GM23248 (cell line): Measurements from ENCODE around the gene RASA3. TPM values are rescaled to one million over a fixed set of nuclear protein-coding genes. Genes with fewer than 3 reads are reported as not detected.

Experiments
- DNase-seq: peaks from one replicate; pipeline ENCODE4 v3.0.0-alpha.2; 2015
- H2AFZ ChIP-seq: fragments of 200-600 bp; sonication (generic); 2 replicates; pipeline ENCODE4 v1.6.1; 2016; ENCODE audit warnings: antibody characterized with exemption
- H3F3A ChIP-seq: fragments of 200-600 bp; sonication (generic); 2 replicates; pipeline ENCODE4 v1.6.1; 2016; ENCODE audit warnings: mild to moderate bottlenecking, antibody characterized with exemption, mixed run types; ENCODE audit not compliant: insufficient read depth
- H3K27ac ChIP-seq: fragments of 200-600 bp; sonication (generic); 2 replicates; pipeline ENCODE4 v1.5.1; 2016; ENCODE audit warnings: mild to moderate bottlenecking
- H3K27me3 ChIP-seq: fragments of 200-600 bp; sonication (generic); replicated peaks from 2 replicates; pipeline ENCODE4 v1.6.1; 2016; ENCODE audit warnings: mild to moderate bottlenecking; ENCODE audit not compliant: insufficient read depth
- H3K36me3 ChIP-seq: fragments of 200-600 bp; sonication (generic); 2 replicates; pipeline ENCODE4 v1.6.1; 2016; ENCODE audit warnings: low read depth, mild to moderate bottlenecking
- H3K4me1 ChIP-seq: fragments of 200-600 bp; sonication (generic); 2 replicates; pipeline ENCODE4 v1.6.1; 2016; ENCODE audit warnings: mild to moderate bottlenecking; ENCODE audit not compliant: insufficient read depth
- H3K4me2 ChIP-seq: fragments of 200-600 bp; sonication (generic); one replicate; pipeline ENCODE4 v1.6.1; 2016; ENCODE audit warnings: mild to moderate bottlenecking; ENCODE audit not compliant: unreplicated experiment
- H3K4me3 ChIP-seq: fragments of 200-600 bp; sonication (generic); 2 replicates; pipeline ENCODE4 v1.5.1; 2016; ENCODE audit warnings: mild to moderate bottlenecking
- H3K79me2 ChIP-seq: fragments of 200-600 bp; sonication (generic); 2 replicates; pipeline ENCODE4 v1.6.1; 2016; ENCODE audit warnings: mild to moderate bottlenecking; ENCODE audit not compliant: insufficient read depth
- H3K9ac ChIP-seq: fragments of 200-600 bp; sonication (generic); 2 replicates; pipeline ENCODE4 v1.6.1; 2016; ENCODE audit warnings: mild to moderate bottlenecking
- H3K9me2 ChIP-seq: fragments of 200-600 bp; sonication (generic); 2 replicates; pipeline ENCODE4 v1.6.1; 2016; ENCODE audit warnings: mixed run types, mild to moderate bottlenecking, moderate library complexity; ENCODE audit not compliant: insufficient read depth
- H3K9me3 ChIP-seq: fragments of 200-600 bp; sonication (generic); one replicate; pipeline ENCODE4 v1.6.1; 2017; ENCODE audit warnings: low read depth
- H4K20me1 ChIP-seq: fragments of 200-600 bp; sonication (generic); 2 replicates; pipeline ENCODE4 v1.6.0; 2016; ENCODE audit not compliant: insufficient read depth
- EZH2 ChIP-seq: fragments of 200-600 bp; sonication (generic); IDR thresholded peaks from 2 replicates; pipeline ENCODE4 v1.6.1; 2018; ENCODE audit warnings: antibody characterized with exemption, mild to moderate bottlenecking; ENCODE audit not compliant: insufficient read depth, poor library complexity, severe bottlenecking
- EZH2phosphoT487 ChIP-seq: fragments of 200-600 bp; sonication (generic); IDR thresholded peaks from 2 replicates; pipeline ENCODE4 v1.6.1; 2018; ENCODE audit warnings: antibody characterized with exemption, moderate library complexity, mild to moderate bottlenecking, low read depth; ENCODE audit not compliant: insufficient read depth
- WGBS, 2 experiments: methylation state at CpG; one replicate each; pipeline ENCODE4 v1.1.6; 2015 to 2017; ENCODE audit warnings: low lambda C conversion rate in 2 of 2, low coverage in 1 of 2; ENCODE audit errors: missing lambda C conversion rate in 2 of 2; 5-methylcytosine and 5-hydroxymethylcytosine counted together
- in situ Hi-C: fragments of 300-500 bp; cut with MboI; formaldehyde crosslinking; loops from 2 replicates; pipeline ENCODE4 v1.15.0; 2020
- polyA plus RNA-seq: library from polyadenylated mRNA; unstranded; fragments of >200 nt; fragmentation: Nextera tagmentation; extraction: Ambion mirVana; gene quantifications from 2 replicates; pipeline ENCODE4 v1.2.1, GENCODE V29; 2016
- total RNA-seq: library from RNA; depleted of rRNA; stranded (reverse); fragments of >200 nt; shearing (Covaris generic); gene quantifications from 2 replicates; pipeline ENCODE4 v1.2.3, GENCODE V29; 2014

RASA3 gene
- total and polyA plus RNA-seq, 2 experiments from 2014 or later = 34.3 to 36.7 TPM

GRCh38 chr13:114055766-114056165, 76.7 kb downstream of the RASA3 start:
- 90 to 93% methylated on average over 19 of the region's 19 CpGs for WGBS, 2 experiments

GRCh38 chr13:114054830-114055439, 77.5 kb downstream of the RASA3 start:
- DNase-seq = no peak
- Histone ChIP-seq H3K36me3 (no peaks in the 10 kb centered on the region), H3K4me1 (peaks cover 10% of the 10 kb centered on the region; the same call in 1 of the 2 replicates), H3K79me2 (peaks cover 99% of the 10 kb centered on the region), H3K9ac (no peak overlapping the region), H3K9me3 (no peaks in the 10 kb centered on the region), H3K4me3 (no peak overlapping the region), H3F3A (no peaks in the 10 kb centered on the region; the same call in 1 of the 2 replicates), H3K4me2 (no peak overlapping the region), H3K27ac (no peak overlapping the region), H2AFZ (no peak overlapping the region), H3K9me2 (no peaks in the 10 kb centered on the region), H3K27me3 (no peaks in the 10 kb centered on the region), H4K20me1 (no peaks in the 10 kb centered on the region)
- in situ Hi-C loops = no loop called here
- no peak for TF ChIP-seq EZH2phosphoT487
- TF ChIP-seq EZH2 = no peak
- WGBS, 2 experiments = 95% methylated on average over 24 of the region's 24 CpGs

More at GRCh38 chr13:114055766-114056165, 76.7 kb downstream of the RASA3 start:
- Histone ChIP-seq H3K36me3 (no peaks in the 10 kb centered on the region), H3K9ac (no peak overlapping the region), H3K27me3 (no peaks in the 10 kb centered on the region), H3F3A (no peaks in the 10 kb centered on the region; the same call in 1 of the 2 replicates), H4K20me1 (no peaks in the 10 kb centered on the region), H3K79me2 (peaks cover 99% of the 10 kb centered on the region), H3K4me1 (peaks cover 10% of the 10 kb centered on the region; the same call in 1 of the 2 replicates), H3K27ac (no peak overlapping the region), H3K9me3 (no peaks in the 10 kb centered on the region), H2AFZ (no peak overlapping the region), H3K4me2 (no peak overlapping the region), H3K9me2 (no peaks in the 10 kb centered on the region), H3K4me3 (no peak overlapping the region)
- TF ChIP-seq EZH2 = no peak
- TF ChIP-seq EZH2phosphoT487 = no peak
- no peak for DNase-seq
- in situ Hi-C loops = no loop called here

GRCh38 chr13:114054264-114054663, 78.2 kb downstream of the RASA3 start:
- Histone ChIP-seq H3K36me3 (no peaks in the 10 kb centered on the region), H3K79me2 (peaks cover 99% of the 10 kb centered on the region), H2AFZ (no peak overlapping the region), H3K4me3 (no peak overlapping the region), H3K4me2 (no peak overlapping the region), H3K4me1 (peaks cover 10% of the 10 kb centered on the region; the same call in 1 of the 2 replicates), H3K9ac (no peak overlapping the region), H3K27ac (no peak overlapping the region), H4K20me1 (no peaks in the 10 kb centered on the region), H3K9me2 (no peaks in the 10 kb centered on the region), H3K9me3 (no peaks in the 10 kb centered on the region), H3F3A (no peaks in the 10 kb centered on the region; the same call in 1 of the 2 replicates), H3K27me3 (no peaks in the 10 kb centered on the region)
- TF ChIP-seq EZH2 (no peak), EZH2phosphoT487 (no peak)
- DNase-seq = no peak
- in situ Hi-C loops = no loop called here
- WGBS, 2 experiments = 65 to 72% methylated on average over 5 of the region's 5 CpGs

- no peak overlapping the region for H3K27ac ChIP-seq
- no peaks in the 10 kb centered on the region; the same call in 1 of the 2 replicates for H3F3A ChIP-seq
- DNase-seq = peak; percentile 70
- no peak overlapping the region for H2AFZ ChIP-seq
- H3K36me3 ChIP-seq = no peaks in the 10 kb centered on the region
- peaks cover 10% of the 10 kb centered on the region; the same call in 1 of the 2 replicates for H3K4me1 ChIP-seq
- H3K4me2 ChIP-seq = no peak overlapping the region
- no peaks in the 10 kb centered on the region for H4K20me1 ChIP-seq
- no peak overlapping the region for H3K9ac ChIP-seq
- WGBS, 2 experiments = 80 to 82% methylated on average over 14 of the region's 14 CpGs
- no peak for TF ChIP-seq EZH2
- no peak for TF ChIP-seq EZH2phosphoT487
- H3K79me2 ChIP-seq = peaks cover 96% of the 10 kb centered on the region
- no peaks in the 10 kb centered on the region for H3K27me3 ChIP-seq
- no peaks in the 10 kb centered on the region for H3K9me3 ChIP-seq
- H3K9me2 ChIP-seq = no peaks in the 10 kb centered on the region
- in situ Hi-C loops = no loop called here
- no peak overlapping the region for H3K4me3 ChIP-seq
Observed at GRCh38 chr13:114053026-114053425, 79.4 kb downstream of the RASA3 start.
